Endothelial cell of umbilical vein (primary cell): ENCODE results near the gene ZNF786. TPM values are rescaled to one million over a fixed set of nuclear protein-coding genes. Genes with fewer than 3 reads are reported as not detected.

Experiments
- BruUV-seq: library from RNA; stranded (reverse); fragments of 400-500 nt; replicated peaks from 2 replicates; lab custom pipeline; 2021; lab: Mats Ljungman, UMichigan
- CTCF ChIA-PET: fragments of 300-600, 350-600 bp; sonication (Branson Sonifier 250); formaldehyde crosslinking; loops from one replicate; lab custom pipeline; 2021; ENCODE audit warnings: antibody characterized with exemption, inconsistent platforms; lab: Charles Lee
- POLR2A ChIA-PET: fragments of 300-600, 350-600 bp; sonication (Branson Sonifier 250); formaldehyde crosslinking; loops from one replicate; lab custom pipeline; 2021; ENCODE audit warnings: antibody characterized with exemption, inconsistent platforms; lab: Charles Lee
- DNase-seq: peaks from one replicate; pipeline ENCODE4 v3.0.0-alpha.2; 2011; ENCODE audit warnings: low read depth, low spot score
- FAIRE-seq: peaks from 2 replicates; lab custom pipeline; 2011; peaks lifted over from hg19 to GRCh38; lab: Jason Lieb, UNC
- H2AFZ ChIP-seq: 2 replicates; pipeline ENCODE4 v1.6.0; 2012; ENCODE audit warnings: low read depth, low read length, control low read depth, inconsistent platforms
- H3K27ac ChIP-seq: 2 replicates; pipeline ENCODE4 v1.5.1; 2011; ENCODE audit warnings: low read depth, mild to moderate bottlenecking, control low read depth, low read length, moderate library complexity; ENCODE audit not compliant: insufficient read depth
- H3K27me3 ChIP-seq, 2 experiments: 2 replicates each; pipeline versions ENCODE4 v1.6.0 to v1.6.1; 2011; ENCODE audit warnings: low read length in 2 of 2, mixed read lengths in 1 of 2; ENCODE audit not compliant: control insufficient read depth in 2 of 2, insufficient read depth in 2 of 2
- H3K36me3 ChIP-seq, 2 experiments: 2 replicates in 1 of 2; 3 replicates in 1 of 2; pipeline ENCODE4 v1.5.1; 2011; ENCODE audit warnings: low read length in 2 of 2, mild to moderate bottlenecking in 1 of 2, moderate library complexity in 1 of 2; ENCODE audit not compliant: control insufficient read depth in 2 of 2, insufficient read depth in 2 of 2; ENCODE audit errors: extremely low read depth in 1 of 2
- H3K4me1 ChIP-seq: 3 replicates; pipeline ENCODE4 v1.5.1; 2011; ENCODE audit warnings: mild to moderate bottlenecking, low read length; ENCODE audit not compliant: control insufficient read depth, insufficient read depth; ENCODE audit errors: extremely low read depth
- H3K4me2 ChIP-seq: 2 replicates; pipeline ENCODE4 v1.6.1; 2011; ENCODE audit warnings: low read length, control low read depth, mixed read lengths; ENCODE audit not compliant: insufficient read depth
- H3K4me3 ChIP-seq, 3 experiments: fragments of 200-600 bp in 1 of 3; sonication (generic), shearing (Covaris generic) in 1 of 3; replicated peaks in 1 of 3; 2 replicates each; pipeline ENCODE4 v1.5.1; 2011 to 2016; ENCODE audit warnings: control low read depth in 3 of 3, low read length in 3 of 3, mild to moderate bottlenecking in 2 of 3, inconsistent platforms in 1 of 3, low read depth in 1 of 3, moderate library complexity in 1 of 3; ENCODE audit not compliant: insufficient read depth in 1 of 3
- H3K79me2 ChIP-seq: 2 replicates; pipeline ENCODE4 v1.6.0; 2012; ENCODE audit warnings: low read length, inconsistent platforms; ENCODE audit not compliant: control insufficient read depth, insufficient read depth
- H3K9ac ChIP-seq: replicated peaks from 2 replicates; pipeline ENCODE3; 2011; ENCODE audit warnings: low read length, control low read depth; ENCODE audit not compliant: insufficient read depth; ENCODE audit errors: extremely low read depth
- H3K9me1 ChIP-seq: replicated peaks from 3 replicates; pipeline ENCODE4 v1.6.0; 2011; ENCODE audit warnings: mild to moderate bottlenecking, low read length; ENCODE audit not compliant: control insufficient read depth, insufficient read depth; ENCODE audit errors: extremely low read depth
- H3K9me3 ChIP-seq: replicated peaks from 2 replicates; pipeline ENCODE4 v1.5.1; 2012; ENCODE audit warnings: low read length, inconsistent platforms; ENCODE audit not compliant: control insufficient read depth, insufficient read depth
- H4K20me1 ChIP-seq: replicated peaks from 2 replicates; pipeline ENCODE3; 2011; ENCODE audit warnings: mild to moderate bottlenecking, low read length; ENCODE audit not compliant: control insufficient read depth, insufficient read depth; ENCODE audit errors: extremely low read depth
- EZH2 ChIP-seq: IDR thresholded peaks from 2 replicates; pipeline ENCODE4 v1.6.1; 2012; ENCODE audit warnings: borderline replicate concordance, low read depth, mild to moderate bottlenecking, moderate library complexity, low read length, inconsistent platforms; ENCODE audit not compliant: severe bottlenecking
- FOS ChIP-seq: IDR thresholded peaks from 2 replicates; pipeline ENCODE4 v1.6.1; 2011; ENCODE audit warnings: mild to moderate bottlenecking, low read length, moderate library complexity, borderline replicate concordance; ENCODE audit not compliant: insufficient read depth
- GATA2 ChIP-seq: IDR thresholded peaks from 2 replicates; pipeline ENCODE4 v1.7.0; 2011; ENCODE audit warnings: low read depth, mild to moderate bottlenecking, moderate library complexity, mixed read lengths, low read length; ENCODE audit not compliant: insufficient read length, insufficient read depth
- JUN ChIP-seq: IDR thresholded peaks from 2 replicates; pipeline ENCODE4 v1.6.1; 2011; ENCODE audit warnings: borderline replicate concordance, low read depth; ENCODE audit not compliant: insufficient read length, insufficient read depth
- MYC ChIP-seq: IDR thresholded peaks from one replicate; pipeline ENCODE4 v1.6.1; 2011; ENCODE audit warnings: mild to moderate bottlenecking, low read depth, low read length
- POLR2A ChIP-seq: IDR thresholded peaks from 2 replicates; pipeline ENCODE4 v1.6.1; 2012; ENCODE audit warnings: low read depth, mild to moderate bottlenecking, control low read depth, low read length
- POLR2AphosphoS5 ChIP-seq: IDR thresholded peaks from 2 replicates; pipeline ENCODE4 v1.6.1; 2012; ENCODE audit warnings: low read depth, mild to moderate bottlenecking, control low read depth, low read length, moderate library complexity; ENCODE audit not compliant: insufficient read depth
- dilution Hi-C: fragments of 300-500 bp; cut with MboI; formaldehyde crosslinking; loops from one replicate; pipeline ENCODE4 v1.15.0; 2019; ENCODE audit warnings: low sequenced_read_pairs; ENCODE audit not compliant: extremely low pct_ligation_motif_present
- intact Hi-C: fragments of 100-400 bp; cut with micrococcal nuclease; formaldehyde crosslinking; loops from one replicate; pipeline ENCODE4 v1.10.0; 2022
- polyA plus RNA-seq, 4 experiments: library from polyadenylated mRNA; depleted of rRNA in 3 of 4; stranded (reverse) in 3 of 4; unstranded in 1 of 4; fragments of >200 nt; gene quantifications; 2 replicates each; pipeline versions ENCODE4 v1.2.1 to v1.2.3, GENCODE V29; 2011 to 2012; ENCODE audit warnings: missing spikeins in 1 of 4
- total RNA-seq: library from RNA; stranded (reverse); gene quantifications from 2 replicates; pipeline ENCODE4 v1.2.3, GENCODE V29; 2021
- TF ChIP-seq, protein P1 (sequence below), 2 donors: IDR thresholded peaks; 1 replicate in 1 of 2; 2 replicates in 1 of 2; pipeline ENCODE4 v1.5.1; 2011; ENCODE audit warnings: low read length in 2 of 2, mild to moderate bottlenecking in 2 of 2, moderate library complexity in 2 of 2, control low read depth in 1 of 2, inconsistent platforms in 1 of 2, low read depth in 1 of 2; ENCODE audit not compliant: insufficient read depth in 1 of 2; ENCODE audit errors: extremely low read depth in 1 of 2
- TF ChIP-seq, protein P2 (sequence below): IDR thresholded peaks from 2 replicates; pipeline ENCODE4 v1.6.1; 2011; ENCODE audit not compliant: insufficient read depth, insufficient read length

ZNF786 gene
- total and polyA plus RNA-seq, 2 donors (not counting 3 experiments of a cell fraction or from before 2014, with no cell fraction given): 2.8 to 5.9 TPM

DNA sequence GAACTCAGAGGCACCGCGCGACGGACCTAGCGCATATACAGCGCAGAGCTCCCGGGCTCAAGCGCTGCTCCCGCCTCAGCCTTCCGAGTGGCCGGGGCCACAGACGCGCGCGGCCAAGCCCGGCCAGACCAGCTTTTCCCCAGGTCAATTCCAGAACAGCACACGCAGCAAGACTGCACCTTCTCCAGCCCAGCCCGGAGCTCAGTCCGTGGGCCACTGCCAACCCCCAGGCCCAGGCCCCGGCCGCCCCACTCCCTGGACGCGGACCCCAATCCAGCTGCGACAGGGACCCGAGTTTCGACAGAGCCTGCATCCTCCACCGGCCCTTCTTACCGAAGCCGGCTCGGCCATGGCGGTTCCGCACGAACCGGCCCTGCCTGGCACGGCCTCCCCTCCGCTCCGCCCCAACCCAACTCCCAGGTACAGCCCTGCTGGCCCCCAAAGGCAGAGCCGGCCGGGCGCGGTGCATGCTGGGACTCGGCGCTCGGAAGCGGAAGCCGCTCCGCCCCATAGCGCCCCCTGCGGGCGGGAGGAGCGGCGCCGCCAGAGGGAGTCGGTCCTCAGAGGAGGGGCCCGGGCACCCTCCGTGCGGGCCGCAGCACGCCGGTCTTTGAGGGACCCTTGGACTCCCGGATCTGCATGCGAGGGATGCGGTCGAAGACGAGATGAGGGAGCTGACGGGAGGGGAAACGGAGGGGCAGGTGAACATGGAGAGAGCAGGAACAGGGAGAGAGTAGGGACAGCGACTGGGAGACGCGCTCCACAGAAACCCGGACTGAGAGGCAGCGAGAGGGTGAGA, 35.5 kb upstream of the ZNF786 start, which contains the start of gene ZNF425:
TSS of gene ZNF425 (minus strand) at position 462 of the 799 bp plus-strand sequence. CDS start at position 351, 111 bp downstream.
- no peak for TF ChIP-seq EZH2
- no peak for TF ChIP-seq GATA2
- TF ChIP-seq, protein P1, sequence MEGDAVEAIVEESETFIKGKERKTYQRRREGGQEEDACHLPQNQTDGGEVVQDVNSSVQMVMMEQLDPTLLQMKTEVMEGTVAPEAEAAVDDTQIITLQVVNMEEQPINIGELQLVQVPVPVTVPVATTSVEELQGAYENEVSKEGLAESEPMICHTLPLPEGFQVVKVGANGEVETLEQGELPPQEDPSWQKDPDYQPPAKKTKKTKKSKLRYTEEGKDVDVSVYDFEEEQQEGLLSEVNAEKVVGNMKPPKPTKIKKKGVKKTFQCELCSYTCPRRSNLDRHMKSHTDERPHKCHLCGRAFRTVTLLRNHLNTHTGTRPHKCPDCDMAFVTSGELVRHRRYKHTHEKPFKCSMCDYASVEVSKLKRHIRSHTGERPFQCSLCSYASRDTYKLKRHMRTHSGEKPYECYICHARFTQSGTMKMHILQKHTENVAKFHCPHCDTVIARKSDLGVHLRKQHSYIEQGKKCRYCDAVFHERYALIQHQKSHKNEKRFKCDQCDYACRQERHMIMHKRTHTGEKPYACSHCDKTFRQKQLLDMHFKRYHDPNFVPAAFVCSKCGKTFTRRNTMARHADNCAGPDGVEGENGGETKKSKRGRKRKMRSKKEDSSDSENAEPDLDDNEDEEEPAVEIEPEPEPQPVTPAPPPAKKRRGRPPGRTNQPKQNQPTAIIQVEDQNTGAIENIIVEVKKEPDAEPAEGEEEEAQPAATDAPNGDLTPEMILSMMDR (IDR thresholded peaks at IDR 0.05; ENCODE audit: extremely low read depth in 1 of 2, insufficient read depth in 1 of 2, low read depth in 1 of 2, low read length in 2 of 2): peak; percentile 94 to 97
- peak; percentile 89 for TF ChIP-seq POLR2AphosphoS5
- TF ChIP-seq POLR2A: peak; percentile 81
- no peak for TF ChIP-seq MYC
- TF ChIP-seq JUN: no peak
- no peak for TF ChIP-seq FOS
- TF ChIP-seq, protein P2, sequence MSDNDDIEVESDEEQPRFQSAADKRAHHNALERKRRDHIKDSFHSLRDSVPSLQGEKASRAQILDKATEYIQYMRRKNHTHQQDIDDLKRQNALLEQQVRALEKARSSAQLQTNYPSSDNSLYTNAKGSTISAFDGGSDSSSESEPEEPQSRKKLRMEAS: no peak
- peak within 1 kb of the TSS; percentile 56 to 96 (median 86) for H3K4me3 ChIP-seq
- H2AFZ ChIP-seq: peak within 1 kb of the TSS; percentile 60
- dilution Hi-C loops: no loop called here
- peaks cover 13% of the 10 kb centered on the region for H3K79me2 ChIP-seq
- peak within 1 kb of the TSS; percentile 54 for H3K9ac ChIP-seq
- peak; percentile 91 for FAIRE-seq
- H3K36me3 ChIP-seq: no peaks in the 10 kb centered on the region
- POLR2A ChIA-PET: interaction anchor here (0.8 to 0.9 kb wide), 2 partner anchors 21 to 60 kb away, joined by 3 read pairs; partner anchors contain the start of gene ZNF398
- peaks cover 5% of the 10 kb centered on the region for H3K9me3 ChIP-seq
- peak; percentile 93 for DNase-seq
- intact Hi-C loops: loop anchor here (1.0 to 10.0 kb wide), 7 partner anchors 21 to 369 kb away; partner anchors contain the start of genes PDIA4, ZNF282, ZNF398 and ZNF746
- BruUV-seq: no TSS peak
- no peaks in the 10 kb centered on the region for H3K27me3 ChIP-seq
- CTCF ChIA-PET: interaction anchor here (0.6 to 3.8 kb wide), 16 partner anchors 10 to 370 kb away, joined by 3 to 61 read pairs (median 4); partner anchors contain the start of genes ZNF282, ZNF398 and ZNF777
- no peaks in the 10 kb centered on the region for H3K9me1 ChIP-seq
- H3K4me1 ChIP-seq: peaks cover 13% of the 10 kb centered on the region
- H3K4me2 ChIP-seq: peak within 1 kb of the TSS; percentile 96
- H4K20me1 ChIP-seq: no peaks in the 10 kb centered on the region
- H3K27ac ChIP-seq: peak within 1 kb of the TSS; percentile 39
